A673 (cell line): ENCODE results near the gene P2RY12. TPM values are rescaled to one million over a fixed set of nuclear protein-coding genes. Genes with fewer than 3 reads are reported as not detected.

ENCODE experiments used
- BruUV-seq: library from RNA; stranded (reverse); fragments of 400-500 nt; replicated peaks from 2 replicates; lab custom pipeline; 2021; lab: Mats Ljungman, UMichigan
- CTCF ChIA-PET: fragments of 300-600 bp; sonication (Branson Sonifier 250); formaldehyde crosslinking; loops from one replicate; lab custom pipeline; 2022; ENCODE audit warnings: antibody characterized with exemption; lab: Charles Lee
- POLR2A ChIA-PET: fragments of 300-600 bp; sonication (Branson Sonifier 250); formaldehyde crosslinking; loops from one replicate; lab custom pipeline; 2022; ENCODE audit warnings: antibody characterized with exemption; ENCODE audit not compliant: low non-redundant PET; lab: Charles Lee
- DNase-seq: peaks from one replicate; pipeline ENCODE4 v3.0.0-alpha.2; 2015; ENCODE audit warnings: low spot score
- H3K27ac ChIP-seq: fragments of 200-600 bp; sonication (generic); 2 replicates; pipeline ENCODE4 v1.5.1; 2016; ENCODE audit warnings: mixed run types, low read depth, mild to moderate bottlenecking, mixed read lengths, antibody characterized with exemption, low read length; ENCODE audit not compliant: poor library complexity, severe bottlenecking
- H3K27me3 ChIP-seq: fragments of 200-600 bp; sonication (generic); replicated peaks from 2 replicates; pipeline ENCODE4 v1.6.1; 2017; ENCODE audit warnings: mixed run types, low read depth, mild to moderate bottlenecking, mixed read lengths, antibody characterized with exemption, low read length; ENCODE audit not compliant: insufficient read depth, poor library complexity
- H3K36me3 ChIP-seq: fragments of 200-600 bp; sonication (generic); 2 replicates; pipeline ENCODE4 v1.6.1; 2016; ENCODE audit warnings: mixed run types, mild to moderate bottlenecking, mixed read lengths, antibody characterized with exemption, low read length; ENCODE audit not compliant: insufficient read depth, poor library complexity, severe bottlenecking
- H3K4me1 ChIP-seq: fragments of 200-600 bp; sonication (generic); 2 replicates; pipeline ENCODE4 v1.6.1; 2017; ENCODE audit warnings: mixed run types, mild to moderate bottlenecking, mixed read lengths, antibody characterized with exemption, low read length; ENCODE audit not compliant: insufficient read depth, poor library complexity, severe bottlenecking
- H3K4me3 ChIP-seq: fragments of 200-600 bp; sonication (generic); 2 replicates; pipeline ENCODE4 v1.5.1; 2016; ENCODE audit warnings: low read depth, mixed run types, mild to moderate bottlenecking, mixed read lengths, low read length; ENCODE audit not compliant: poor library complexity, severe bottlenecking
- H3K9me3 ChIP-seq: fragments of 200-600 bp; sonication (generic); 2 replicates; pipeline ENCODE4 v1.6.1; 2016; ENCODE audit warnings: mixed run types, low read depth, mild to moderate bottlenecking, mixed read lengths, antibody characterized with exemption, low read length; ENCODE audit not compliant: poor library complexity, severe bottlenecking
- EZH2 ChIP-seq: fragments of 200-600 bp; sonication (generic); IDR thresholded peaks from 2 replicates; pipeline ENCODE4 v1.6.1; 2017; ENCODE audit warnings: borderline replicate concordance, low read depth, mild to moderate bottlenecking, mixed read lengths, antibody characterized with exemption, low read length; ENCODE audit not compliant: poor library complexity, severe bottlenecking
- intact Hi-C: fragments of 100-400 bp; cut with micrococcal nuclease; formaldehyde crosslinking; loops from one replicate; pipeline ENCODE4 v1.10.0; 2022; ENCODE audit not compliant: unreplicated experiment
- total RNA-seq: library from RNA; stranded (reverse); gene quantifications from 2 replicates; pipeline ENCODE4 v1.2.3, GENCODE V29; 2021
- TF ChIP-seq, protein P1 (sequence below): fragments of 300-800, 200-600 bp; sonication (generic); conservative IDR thresholded peaks from 2 replicates; pipeline ENCODE4 v1.5.1; 2017; ENCODE audit warnings: low read depth, mild to moderate bottlenecking, antibody characterized with exemption, low read length, moderate library complexity, mixed read lengths

The P2RY12 gene
- total RNA-seq, 1 experiment from 2014 or later, result not detected

DNA sequence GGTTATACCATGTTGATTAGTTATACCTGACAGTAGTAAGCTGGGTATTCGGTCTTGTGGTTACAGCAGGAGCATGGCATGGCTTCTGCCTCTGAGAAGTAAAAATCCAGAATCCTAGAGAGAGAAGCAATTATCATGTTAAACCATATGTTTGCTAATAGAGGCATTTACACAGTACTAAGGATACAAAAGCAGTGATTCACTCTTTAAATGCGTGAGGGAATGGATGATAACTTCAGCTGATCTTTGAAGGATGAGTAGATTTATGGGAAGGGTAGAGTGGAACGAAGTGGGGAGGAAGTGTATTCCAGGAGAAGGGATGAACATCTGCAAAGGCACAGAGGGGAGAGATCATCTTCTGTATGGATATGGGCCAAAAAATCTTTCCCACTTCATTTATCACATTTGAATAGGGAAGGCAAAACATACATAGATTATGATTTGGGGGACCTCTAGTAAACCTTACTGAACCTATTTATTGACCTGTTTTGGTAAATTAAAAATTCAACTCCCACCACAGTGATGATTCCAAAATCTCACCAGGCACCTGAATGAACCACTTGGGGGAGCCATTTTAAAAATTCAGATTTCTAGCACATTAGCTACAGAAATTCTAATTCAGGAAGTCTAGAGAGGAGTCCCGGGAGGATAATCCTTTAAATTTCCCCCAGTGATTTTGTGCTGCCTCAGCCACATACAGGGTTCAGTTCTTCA is 41.2 kb upstream of the P2RY12 start:
- H3K4me1 ChIP-seq, result peaks cover 20% of the 10 kb centered on the region

DNA sequence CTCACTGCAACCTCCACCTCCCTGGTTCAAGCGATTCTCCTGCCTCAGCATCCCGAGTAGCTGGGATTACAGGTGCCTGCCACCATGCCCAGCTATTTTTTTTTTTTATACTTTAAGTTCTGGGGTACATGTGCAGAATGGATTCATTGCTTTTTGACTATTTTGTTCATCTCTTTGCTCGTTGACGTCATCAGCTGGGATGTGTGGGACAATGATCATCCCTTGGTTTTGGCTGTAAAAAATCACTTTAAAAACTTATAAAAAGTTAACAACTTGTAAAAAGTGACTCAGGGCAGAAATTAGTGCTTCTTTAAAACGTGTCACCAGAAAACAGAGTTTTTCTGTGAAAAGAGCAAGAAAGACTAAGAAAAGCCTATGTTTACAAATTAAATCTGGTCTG is 38.5 kb upstream of the P2RY12 start:
- intact Hi-C loops, result loop anchor here (10.0 kb wide), 1 partner anchor 198 kb away; no protein-coding TSS in a partner anchor
- H3K27ac ChIP-seq, result no peak overlapping the region
- no peaks in the 10 kb centered on the region for H3K36me3 ChIP-seq
- no peak for DNase-seq
- no peak overlapping the region for H3K4me3 ChIP-seq
- H3K9me3 ChIP-seq, result no peaks in the 10 kb centered on the region
- no peaks in the 10 kb centered on the region for H3K27me3 ChIP-seq
- ChIA-PET CTCF (no interaction called here), POLR2A (no interaction called here)
- H3K4me1 ChIP-seq, result peaks cover 20% of the 10 kb centered on the region
- TF ChIP-seq, protein P1, sequence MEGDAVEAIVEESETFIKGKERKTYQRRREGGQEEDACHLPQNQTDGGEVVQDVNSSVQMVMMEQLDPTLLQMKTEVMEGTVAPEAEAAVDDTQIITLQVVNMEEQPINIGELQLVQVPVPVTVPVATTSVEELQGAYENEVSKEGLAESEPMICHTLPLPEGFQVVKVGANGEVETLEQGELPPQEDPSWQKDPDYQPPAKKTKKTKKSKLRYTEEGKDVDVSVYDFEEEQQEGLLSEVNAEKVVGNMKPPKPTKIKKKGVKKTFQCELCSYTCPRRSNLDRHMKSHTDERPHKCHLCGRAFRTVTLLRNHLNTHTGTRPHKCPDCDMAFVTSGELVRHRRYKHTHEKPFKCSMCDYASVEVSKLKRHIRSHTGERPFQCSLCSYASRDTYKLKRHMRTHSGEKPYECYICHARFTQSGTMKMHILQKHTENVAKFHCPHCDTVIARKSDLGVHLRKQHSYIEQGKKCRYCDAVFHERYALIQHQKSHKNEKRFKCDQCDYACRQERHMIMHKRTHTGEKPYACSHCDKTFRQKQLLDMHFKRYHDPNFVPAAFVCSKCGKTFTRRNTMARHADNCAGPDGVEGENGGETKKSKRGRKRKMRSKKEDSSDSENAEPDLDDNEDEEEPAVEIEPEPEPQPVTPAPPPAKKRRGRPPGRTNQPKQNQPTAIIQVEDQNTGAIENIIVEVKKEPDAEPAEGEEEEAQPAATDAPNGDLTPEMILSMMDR, result no peak
- no peak for TF ChIP-seq EZH2
- BruUV-seq, result no TSS peak

More for the DNA sequence above, 41.2 kb upstream of the P2RY12 start:
- H3K9me3 ChIP-seq, result no peaks in the 10 kb centered on the region
- peak overlapping the region; percentile 35 for H3K27ac ChIP-seq
- ChIA-PET POLR2A (interaction anchor here (0.6 kb wide), 1 partner anchor 872 kb away, joined by 3 read pairs; no protein-coding TSS in a partner anchor), CTCF (interaction anchor here (0.6 to 1.4 kb wide), 5 partner anchors 14 to 499 kb away, joined by 3 to 8 read pairs (median 3); no protein-coding TSS in a partner anchor)
- TF ChIP-seq, protein P1, result peak; percentile 80
- no peak for TF ChIP-seq EZH2
- BruUV-seq, result no TSS peak
- DNase-seq, result peak; percentile 90
- no peak overlapping the region for H3K4me3 ChIP-seq
- H3K27me3 ChIP-seq, result no peaks in the 10 kb centered on the region
- intact Hi-C loops, result loop anchor here (1.0 to 10.0 kb wide), 3 partner anchors 201 to 492 kb away; no protein-coding TSS in a partner anchor
- H3K36me3 ChIP-seq, result no peaks in the 10 kb centered on the region

DNA sequence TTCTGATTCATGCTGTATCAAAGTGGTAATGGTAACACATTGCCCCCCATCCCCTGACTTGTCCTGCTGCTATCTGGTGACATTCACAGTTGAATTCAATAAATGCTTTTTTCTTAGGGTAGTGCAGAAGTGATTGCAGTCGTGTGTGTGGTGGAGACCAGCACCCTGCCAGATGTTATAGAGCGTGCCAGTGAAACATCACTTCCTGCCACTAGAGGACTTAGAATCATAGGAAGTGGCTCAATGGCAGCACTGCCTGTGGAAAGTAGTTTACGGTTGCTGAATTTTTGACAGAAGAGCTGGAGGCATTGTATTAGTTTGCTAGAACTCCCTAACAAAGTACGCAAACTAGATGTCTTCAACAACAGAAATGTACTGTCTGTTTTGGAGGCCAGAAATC is 37.4 kb upstream of the P2RY12 start:
- POLR2A ChIA-PET, result no interaction called here
- CTCF ChIA-PET, result no interaction called here
- H3K4me1 ChIP-seq, result peaks cover 20% of the 10 kb centered on the region
- no peak overlapping the region for H3K4me3 ChIP-seq
- intact Hi-C loops, result loop anchor here (10.0 kb wide), 1 partner anchor 197 kb away; no protein-coding TSS in a partner anchor
- no TSS peak for BruUV-seq
- no peaks in the 10 kb centered on the region for H3K9me3 ChIP-seq
- H3K27me3 ChIP-seq, result no peaks in the 10 kb centered on the region
- no peaks in the 10 kb centered on the region for H3K36me3 ChIP-seq
- no peak overlapping the region for H3K27ac ChIP-seq
- TF ChIP-seq, protein P1, result peak; percentile 45; the same call in 1 of the 2 replicates
- no peak for TF ChIP-seq EZH2
- DNase-seq, result peak; percentile 45
